DMS53 treated with DMSO at 0.1 percent for 48 hours (cell line): ENCODE measurements around the gene STAT2.
"Not testable (repeated sequence)": the region's sequence is repeated elsewhere in the genome, so short reads cannot be mapped to it uniquely, and the experiment has no call there.

Experiments used
- DNase-seq: peaks from one replicate; lab custom pipeline; 2025; ENCODE audit not compliant: unreplicated experiment; lab: John Stamatoyannopoulos, UW

Gene STAT2

DNA sequence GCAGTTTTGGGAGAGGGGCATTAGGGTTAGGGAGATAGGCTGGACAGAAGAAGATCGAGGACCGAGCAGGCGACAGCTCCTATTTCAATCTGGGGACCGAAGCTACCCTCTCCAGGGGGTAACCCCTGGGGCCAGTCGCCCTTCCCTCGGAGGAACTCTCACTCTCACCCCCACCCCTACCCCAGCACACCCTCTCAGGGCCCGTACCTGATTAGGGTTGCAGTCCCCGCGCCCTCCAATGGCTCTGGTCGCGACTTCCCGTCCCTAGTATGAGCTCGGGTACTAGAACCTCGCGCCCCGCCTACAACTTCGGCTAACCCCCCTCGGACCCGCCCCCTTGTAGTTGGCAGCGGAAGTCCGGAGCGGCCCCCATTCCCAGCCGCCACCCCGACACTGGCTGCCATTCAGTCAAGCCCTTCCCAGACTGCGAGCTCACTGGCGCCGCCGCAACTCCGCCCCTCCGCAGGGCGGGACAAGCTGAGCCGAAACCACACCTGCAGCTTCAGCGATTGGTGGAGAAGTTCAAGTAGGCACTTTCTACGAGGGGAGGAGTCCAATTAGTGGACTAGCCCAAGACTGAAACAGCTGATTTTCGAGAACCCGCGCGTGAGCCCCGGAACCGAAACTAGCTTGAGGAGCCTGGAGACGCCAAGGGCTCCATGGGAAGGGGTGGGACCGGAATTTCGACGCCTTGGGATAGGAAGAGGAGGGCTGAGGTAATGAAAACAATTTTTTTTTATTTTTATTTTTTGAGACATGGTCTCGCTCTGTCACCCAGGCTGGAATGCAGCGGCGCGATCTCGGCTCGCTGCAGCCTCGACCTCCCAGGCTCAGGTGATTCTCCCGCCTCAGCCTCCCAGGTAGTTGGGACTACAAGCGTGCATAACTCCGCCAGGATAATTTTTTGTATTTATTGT, at the start of gene STAT2:
Gene STAT2 (minus strand): TSS at position 257 of the 917 bp plus-strand sequence. CDS start 3,536 bp downstream, outside the sequence.
- DNase-seq, result peak; percentile 98

DNA sequence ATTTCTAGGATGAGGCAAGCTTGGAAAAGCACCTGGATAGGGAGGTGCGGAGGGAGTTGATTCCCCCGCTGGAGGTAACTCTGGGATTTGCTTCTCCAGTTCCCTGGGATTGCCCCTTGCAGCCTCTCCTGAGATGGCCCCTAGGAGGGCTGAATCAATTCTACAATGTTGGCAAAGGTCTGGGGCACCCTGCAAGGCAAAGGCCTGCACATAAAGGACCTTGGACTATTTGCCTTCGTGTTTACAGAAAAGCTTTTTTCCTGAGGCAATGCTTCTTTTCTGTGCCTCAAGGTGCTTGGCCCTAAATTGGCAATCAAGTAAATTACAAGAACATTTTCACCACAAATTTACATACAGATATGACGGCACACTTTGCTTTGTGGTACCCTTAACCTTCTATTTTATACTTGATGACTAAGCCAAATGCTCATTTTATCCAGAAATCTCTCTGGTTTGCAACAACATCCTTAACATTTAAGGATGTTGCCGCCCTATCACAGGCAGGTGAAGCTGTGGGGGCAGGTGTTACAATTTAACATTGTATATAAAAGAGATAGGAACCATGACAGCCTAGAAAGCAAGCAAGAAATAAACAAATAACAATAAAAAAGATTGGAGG, 49.0 kb upstream of the STAT2 start:
- DNase-seq, result no peak

DNA sequence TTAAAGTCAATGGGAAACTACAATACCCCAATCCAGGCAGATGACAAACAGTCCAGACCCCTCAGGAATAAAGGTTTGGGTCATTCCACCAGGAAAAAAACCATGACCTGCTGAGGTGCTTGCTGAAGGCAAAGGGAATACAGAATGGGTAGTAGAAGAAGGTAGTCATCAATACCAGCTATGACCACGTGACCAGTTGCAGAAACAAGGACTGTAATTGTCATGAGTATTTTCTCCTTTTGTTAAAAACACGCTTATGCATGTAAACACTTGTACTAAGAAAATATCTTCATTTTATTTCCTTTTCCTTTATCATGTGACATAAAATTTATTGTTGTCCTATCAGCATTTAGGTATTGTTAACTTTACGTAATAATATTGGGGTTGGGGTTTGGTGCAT, 44.3 kb upstream of the STAT2 start:
- DNase-seq, result not testable (repeated sequence)

DNA sequence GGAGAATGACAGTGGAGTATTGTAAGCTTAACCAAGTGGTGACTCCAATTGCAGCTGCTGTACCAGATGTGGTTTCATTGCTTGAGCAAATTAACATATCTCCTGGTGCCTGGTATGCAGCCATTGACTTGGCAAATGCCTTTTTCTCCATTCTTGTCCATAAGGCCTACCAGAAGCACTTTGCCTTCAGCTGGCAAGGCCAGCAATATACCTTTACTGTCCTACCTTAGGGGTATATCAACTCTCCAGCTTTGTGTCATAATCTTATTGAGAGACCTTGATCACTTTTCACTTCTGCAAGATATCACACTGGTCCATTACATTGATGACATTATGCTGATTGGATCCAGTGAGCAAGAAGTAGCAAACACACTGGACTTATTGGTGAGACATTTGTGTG, 41.7 kb upstream of the STAT2 start:
- DNase-seq, result not testable (repeated sequence)

- not testable (repeated sequence) for DNase-seq
Observed at GRCh38 chr12:56401125-56401524, 41.2 kb upstream of the STAT2 start.

DNA sequence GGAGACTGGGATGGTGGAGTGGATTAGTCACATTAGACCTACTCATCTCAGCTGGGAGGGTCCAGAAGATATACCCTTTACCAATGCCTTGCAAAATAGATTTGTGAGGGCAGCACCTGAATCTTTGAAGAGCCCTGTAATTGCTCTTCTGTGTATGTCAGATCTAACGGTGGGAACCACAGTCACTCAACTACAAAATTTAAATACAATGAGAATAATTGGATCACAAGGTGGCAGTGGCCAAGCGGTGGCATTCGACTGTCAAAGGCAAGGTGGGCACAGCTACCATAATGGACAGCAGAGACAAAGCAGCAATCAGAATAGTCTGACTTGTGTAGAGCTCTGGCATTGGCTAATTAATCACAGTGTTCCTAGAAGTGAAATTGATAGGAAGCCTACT, 39.6 kb upstream of the STAT2 start:
- not testable (repeated sequence) for DNase-seq

DNA sequence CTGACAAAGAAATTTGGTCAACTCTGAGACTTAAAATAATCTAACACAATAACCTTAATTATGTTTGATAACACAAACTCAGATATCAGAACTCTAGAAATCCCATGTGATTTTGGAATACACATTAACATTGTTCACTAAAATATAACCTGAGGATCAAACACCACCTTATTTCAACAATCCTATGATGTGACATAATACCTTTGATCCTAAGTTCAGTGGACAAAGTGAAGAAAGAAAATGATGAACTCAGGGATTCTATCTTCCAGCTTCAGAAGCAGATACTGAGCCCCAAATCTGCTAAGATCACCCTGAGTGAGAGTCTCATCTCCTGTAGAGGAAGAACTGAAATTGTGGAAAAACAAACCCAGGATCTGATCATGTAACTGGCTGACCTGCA, 38.4 kb upstream of the STAT2 start:
- DNase-seq, result no peak

DNA sequence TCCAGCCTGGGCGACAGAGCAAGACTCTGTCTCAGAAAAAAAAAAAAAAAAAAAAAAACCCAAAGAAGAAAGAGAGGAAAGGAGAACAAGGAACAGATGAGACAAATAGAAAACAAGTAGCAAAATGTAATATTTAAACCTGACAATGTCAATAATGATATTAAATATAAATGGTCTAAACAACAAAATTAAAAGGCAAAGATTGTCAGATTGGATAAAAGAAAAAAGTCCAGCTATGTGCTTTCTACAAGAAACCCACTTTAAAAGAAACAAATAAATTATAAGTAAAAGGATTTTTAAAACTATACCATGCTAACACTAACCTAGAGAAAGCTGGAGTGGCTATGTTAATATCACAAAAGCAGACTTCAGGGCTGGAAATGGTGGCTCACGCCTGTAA, 32.4 kb upstream of the STAT2 start:
- no peak for DNase-seq

DNA sequence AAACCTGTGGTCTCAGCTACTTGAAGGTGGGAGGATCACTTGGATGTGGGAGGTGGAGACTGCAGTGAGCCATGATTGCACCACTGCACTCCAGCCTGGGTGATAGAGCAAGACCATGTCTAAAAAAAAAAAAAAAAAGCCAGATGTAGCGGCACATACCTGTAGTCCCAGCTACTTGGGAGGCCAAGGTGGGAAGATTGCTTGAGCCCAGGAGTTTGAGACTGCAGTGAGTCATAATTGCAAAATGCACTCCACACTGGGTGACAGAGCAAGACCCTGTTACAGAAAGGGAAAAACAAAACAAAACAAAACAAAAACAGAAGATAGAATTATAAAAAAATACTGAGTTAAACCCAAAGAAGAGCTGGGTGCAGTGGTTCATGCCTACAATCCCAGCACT, 31.8 kb upstream of the STAT2 start:
- DNase-seq, result no peak

DNA sequence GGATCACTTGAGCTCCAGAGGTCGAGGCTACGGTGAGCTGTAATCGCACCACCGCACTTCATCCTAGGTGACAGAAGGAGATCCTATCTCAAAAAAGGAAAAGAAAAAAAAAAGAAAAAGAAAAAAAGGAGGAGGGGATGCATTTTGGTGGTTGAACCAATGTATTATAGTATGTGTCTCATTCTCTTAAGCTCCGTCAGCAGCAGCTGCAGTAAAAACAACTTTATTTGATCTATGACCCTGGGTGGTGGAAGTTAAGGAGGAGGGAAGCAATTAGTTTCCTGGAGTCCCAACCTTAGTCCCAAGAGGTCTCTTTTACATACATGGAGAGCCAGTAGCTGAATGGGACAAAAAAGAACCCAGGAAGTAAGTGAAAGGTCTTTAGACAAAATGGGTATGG, 29.5 kb upstream of the STAT2 start:
- DNase-seq, result no peak

- DNase-seq, result no peak
Observed at GRCh38 chr12:56387152-56387736, 27.3 kb upstream of the STAT2 start.

DNA sequence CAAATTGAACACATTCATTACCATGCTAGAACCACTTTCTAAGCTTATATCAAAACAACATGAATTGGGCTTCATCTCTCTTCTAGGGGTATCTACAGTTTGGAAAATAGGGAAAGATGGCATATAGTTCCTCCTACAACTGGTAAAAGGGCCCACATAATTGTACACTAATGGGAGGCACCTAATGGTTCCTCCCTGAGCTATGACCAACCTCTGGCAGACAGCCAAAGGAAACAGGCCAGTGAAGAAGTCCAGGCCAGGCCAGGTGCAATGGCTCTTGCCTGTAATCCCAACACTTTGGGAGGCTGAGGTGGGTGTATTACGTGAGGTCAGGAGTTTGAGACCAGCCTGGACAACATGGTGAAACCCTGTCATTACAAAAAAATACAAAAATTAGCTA, 26.0 kb upstream of the STAT2 start:
- peak; percentile 34 for DNase-seq

DNA sequence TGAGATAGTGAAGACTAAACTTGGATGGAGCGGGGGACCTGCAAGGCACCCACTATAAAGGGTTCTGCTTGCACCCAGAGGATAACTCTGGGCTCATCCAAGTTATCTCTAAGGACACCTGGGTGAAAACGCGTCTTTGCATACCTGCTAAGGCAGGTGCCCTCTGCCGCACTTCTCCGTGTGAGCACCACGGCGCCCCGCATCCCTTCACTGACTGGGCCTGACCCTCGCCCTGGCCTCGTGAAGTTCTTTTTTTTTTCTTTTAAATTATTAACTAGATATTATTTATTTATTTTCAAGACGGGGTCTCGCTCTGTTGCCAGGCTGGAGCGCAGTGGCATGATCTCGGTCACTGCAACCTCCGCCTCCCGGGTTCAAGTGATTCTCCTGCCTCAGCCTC, 22.7 kb upstream of the STAT2 start:
- no peak for DNase-seq

- no peak for DNase-seq
Observed at GRCh38 chr12:56377989-56378316, 18.0 kb upstream of the STAT2 start.

GRCh38 chr12:56377310-56377988, 17.5 kb upstream of the STAT2 start:
- DNase-seq, result no peak

DNA sequence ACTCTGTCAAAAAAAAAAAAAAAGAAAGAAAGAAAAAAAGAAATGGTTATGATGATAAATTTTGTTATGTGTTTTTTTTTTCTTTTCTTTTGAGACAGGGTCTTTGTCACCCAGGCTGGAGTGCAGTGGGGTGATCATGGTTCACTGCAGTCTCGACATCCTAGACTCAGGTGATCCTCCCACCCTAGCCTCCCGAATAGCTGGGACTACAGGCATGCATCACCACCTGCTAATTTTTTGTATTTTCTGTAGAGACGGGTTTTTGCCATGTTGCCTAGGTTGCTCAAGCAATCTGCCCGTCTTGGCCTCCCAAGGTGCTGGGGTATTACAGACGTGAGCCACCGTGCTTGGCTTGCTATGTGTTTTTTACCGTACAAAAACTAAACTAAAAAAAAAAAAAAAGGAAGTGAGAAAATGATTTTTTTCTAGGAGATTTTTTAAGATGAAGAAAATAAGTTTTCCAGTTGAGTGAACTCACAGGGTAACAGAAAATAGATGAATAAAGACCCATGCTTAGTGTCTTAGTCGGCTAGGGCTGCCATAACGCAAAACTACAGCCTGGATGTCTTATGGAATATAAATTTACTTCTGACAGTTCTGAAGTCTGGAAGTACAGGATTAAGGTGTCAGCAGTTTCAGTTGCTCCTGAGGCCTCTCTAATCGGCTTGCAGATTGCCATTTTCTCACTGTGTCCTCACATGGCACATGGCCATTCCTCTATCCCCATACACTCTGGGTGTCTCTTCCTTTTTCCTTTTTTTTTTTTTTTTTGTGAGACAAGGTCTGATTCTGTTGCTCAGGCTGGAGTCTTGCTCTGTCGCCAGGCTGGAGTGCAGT, 15.9 kb upstream of the STAT2 start:
- no peak for DNase-seq

DNA sequence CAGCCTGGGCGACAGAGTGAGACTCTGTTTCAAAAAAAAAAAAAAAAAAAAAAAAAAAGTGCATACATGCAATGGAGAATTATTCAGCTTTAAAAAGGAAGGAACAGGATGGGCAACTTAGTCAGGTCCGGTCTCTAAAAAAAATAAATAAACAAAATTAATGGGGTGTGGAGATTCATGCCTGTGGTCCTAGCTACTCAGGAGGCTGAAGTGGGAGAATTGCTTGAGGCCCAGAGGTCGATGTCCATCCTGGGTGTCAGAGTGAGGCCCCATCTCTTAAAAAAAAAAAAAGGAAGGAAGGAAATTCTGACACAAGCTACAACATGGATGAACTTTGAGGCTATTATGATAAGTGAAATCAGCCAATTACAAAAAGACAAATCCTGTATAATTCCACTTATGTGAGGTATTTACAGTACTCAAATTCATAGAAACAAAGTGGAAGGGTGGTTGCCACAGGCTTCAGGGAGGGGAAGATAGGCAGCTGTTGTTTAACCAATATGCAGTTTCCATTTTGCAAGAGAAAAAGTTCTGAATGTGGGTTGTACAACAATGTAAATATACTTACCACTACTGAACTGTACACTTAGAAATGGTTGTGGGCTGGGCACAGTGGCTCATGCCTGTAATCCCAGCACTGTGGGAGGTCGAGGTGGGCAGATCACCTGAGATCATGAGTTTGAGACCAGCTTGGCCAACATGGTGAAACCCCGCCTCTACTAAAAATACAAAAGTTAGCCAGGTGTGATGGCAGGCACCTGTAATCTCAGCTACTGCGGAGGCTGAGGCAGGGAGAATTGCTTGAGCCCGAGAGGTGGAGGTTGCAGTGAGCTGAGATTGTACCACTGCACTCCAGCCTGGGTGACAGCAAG, 15.1 kb upstream of the STAT2 start:
- DNase-seq, result no peak

- DNase-seq, result no peak
Observed at GRCh38 chr12:56373515-56373914, 13.6 kb upstream of the STAT2 start.

DNA sequence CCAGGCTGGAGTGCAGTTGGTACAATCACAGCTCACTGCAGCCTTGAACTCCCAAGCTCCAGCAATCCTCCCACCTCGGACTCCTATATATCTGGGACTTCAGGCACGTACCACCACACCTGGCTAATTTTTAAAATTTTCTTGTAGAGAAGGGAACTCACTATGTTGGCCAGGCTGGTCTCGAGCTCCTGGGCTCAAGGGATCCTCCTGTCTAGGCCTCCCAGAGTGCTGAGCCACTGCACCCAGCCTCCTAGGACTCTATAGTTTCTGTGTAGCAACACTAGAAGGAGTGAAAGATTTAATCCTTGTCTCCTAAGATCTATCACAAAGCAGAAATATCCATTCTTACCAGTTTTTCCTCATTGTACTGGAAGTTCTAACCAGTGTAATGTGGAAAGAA, 7.0 kb upstream of the STAT2 start:
- DNase-seq, result no peak
